ENCODE results near the gene ELK4. TPM values are rescaled to one million over a fixed set of nuclear protein-coding genes. Genes with fewer than 3 reads are reported as not detected.

Gene ELK4
- total and polyA plus RNA-seq, 2 of the 13 experiments (the other 11 are each of a cell fraction or from before 2014, with no cell fraction given), result 8.3 to 13.1 TPM

- TF ChIP-seq ZGPAT (CRISPR knock-in tag; IDR thresholded peaks at IDR 0.05) (peak; percentile 51; the same call in 1 of the 2 replicates), NR2F1 (CRISPR knock-in tag; IDR thresholded peaks at IDR 0.05) (peak in 1 of 2 experiments; percentile 52; a peak in 2 of 4 replicates), FOXP1 (IDR thresholded peaks at IDR 0.05) (no peak), FOXP1 (CRISPR knock-in tag; IDR thresholded peaks at IDR 0.05) (peak; percentile 57; the same call in 1 of the 2 replicates), ZFAT (CRISPR knock-in tag; conservative IDR thresholded peaks at IDR 0.05) (no peak), PAXIP1 (CRISPR knock-in tag; conservative IDR thresholded peaks at IDR 0.05) (peak; percentile 82), ZNF414 (CRISPR knock-in tag; IDR thresholded peaks at IDR 0.05) (no peak), PHF21A (CRISPR knock-in tag; IDR thresholded peaks at IDR 0.05) (peak; percentile 35; the same call in 1 of the 2 replicates), MIXL1 (CRISPR knock-in tag; IDR thresholded peaks at IDR 0.05) (peak; percentile 43; the same call in 1 of the 2 replicates), ZNF101 (CRISPR knock-in tag; IDR thresholded peaks at IDR 0.05; ENCODE audit: borderline replicate concordance, low read depth) (no peak), NR2F2 (IDR thresholded peaks at IDR 0.05; ENCODE audit: borderline replicate concordance, low read depth) (peak; percentile 60; the same call in 1 of the 2 replicates), ZNF281 (CRISPR knock-in tag; IDR thresholded peaks at IDR 0.05; ENCODE audit: borderline replicate concordance) (peak; percentile 41; the same call in 1 of the 2 replicates), BCL6 (CRISPR knock-in tag; IDR thresholded peaks at IDR 0.05) (peak; percentile 84), MIER3 (CRISPR knock-in tag; IDR thresholded peaks at IDR 0.05; ENCODE audit: borderline replicate concordance) (0 out of 2 replicates have a peak, but pooled peaks have one; percentile 48), HOXA7 (CRISPR knock-in tag; IDR thresholded peaks at IDR 0.05) (no peak), SMAD3 (CRISPR knock-in tag; IDR thresholded peaks at IDR 0.05) (no peak), GFI1 (CRISPR knock-in tag; IDR thresholded peaks at IDR 0.05; ENCODE audit: borderline replicate concordance) (0 out of 2 replicates have a peak, but pooled peaks have one; percentile 66), MXD1 (CRISPR knock-in tag; IDR thresholded peaks at IDR 0.05) (no peak), SMAD1 (CRISPR knock-in tag; IDR thresholded peaks at IDR 0.05; ENCODE audit: borderline replicate concordance, low read depth) (no peak), SOX5 (CRISPR knock-in tag; IDR thresholded peaks at IDR 0.05; ENCODE audit: borderline replicate concordance) (peak; percentile 22; the same call in 1 of the 2 replicates), SIX1 (CRISPR knock-in tag; IDR thresholded peaks at IDR 0.05; ENCODE audit: borderline replicate concordance) (0 out of 2 replicates have a peak, but pooled peaks have one; percentile 14), GABPB1 (CRISPR knock-in tag; IDR thresholded peaks at IDR 0.05) (0 out of 2 replicates have a peak, but pooled peaks have one; percentile 13)
Observed at GRCh38 chr1:205639567-205639966, 7.8 kb upstream of the ELK4 start (continued).
